ENCODE data around the gene FDXR. TPM values are rescaled to one million over a fixed set of nuclear protein-coding genes. Genes with fewer than 3 reads are reported as not detected.
A peak's percentile ranks its signal among the peaks of the same experiment; 100 is the strongest.
"Not testable (repeated sequence)": the region's sequence is repeated elsewhere in the genome, so short reads cannot be mapped to it uniquely, and the experiment has no call there.

FDXR gene
- 8.9 TPM for total RNA-seq

- no peak for DNase-seq (ENCODE audit: low read depth in 2 of 3, low spot score in 2 of 3)
Measured at GRCh38 chr17:74872313-74873036, at the start of gene FDXR. Gene FDXR (minus strand): TSS chr17:74872994. CDS start chr17:74872944, 50 bp downstream.

DNA sequence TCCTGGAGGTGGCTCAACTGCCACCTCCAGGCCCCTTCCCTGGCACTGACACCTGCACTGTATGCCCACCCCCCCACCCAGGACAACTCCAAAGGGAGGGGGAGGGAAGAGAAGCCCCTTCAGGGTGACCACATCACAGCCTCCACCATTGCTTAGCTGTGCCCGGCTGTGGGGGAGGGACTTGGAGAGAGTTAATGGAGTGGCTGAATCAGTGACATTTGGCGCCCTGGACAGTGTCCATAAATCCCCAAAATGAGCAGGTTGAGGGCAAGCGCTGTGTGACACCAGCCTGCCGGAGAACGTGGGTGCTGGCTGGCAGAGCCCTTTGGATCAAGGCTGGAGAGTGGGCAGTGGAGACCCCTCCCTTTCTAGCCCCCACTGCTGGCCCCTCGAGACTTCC lies 49.4 kb upstream of the FDXR start:
- no peak for DNase-seq (ENCODE audit: low read depth in 2 of 3, low spot score in 2 of 3)

DNA sequence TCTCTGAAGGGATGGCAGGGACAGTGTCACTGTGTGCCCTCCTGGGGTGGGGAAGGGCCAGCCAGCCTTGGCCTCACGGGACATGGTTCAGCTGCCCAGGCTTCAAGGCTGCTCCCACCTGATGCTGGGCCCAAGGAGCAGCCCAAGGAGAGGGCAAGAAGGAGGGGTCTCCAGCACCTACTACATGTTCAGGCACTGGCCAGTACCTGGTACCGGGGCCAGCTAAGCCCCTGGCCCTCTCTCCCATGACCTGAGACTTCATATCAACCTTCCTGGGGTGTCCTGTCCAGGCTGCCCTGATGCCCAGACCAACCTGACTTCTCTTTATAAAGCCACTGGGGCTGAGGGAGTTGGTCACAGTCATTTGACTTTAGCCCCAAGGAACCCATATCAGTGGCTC lies 49.0 kb upstream of the FDXR start:
- no peak for DNase-seq (ENCODE audit: low read depth in 2 of 3, low spot score in 2 of 3)

DNA sequence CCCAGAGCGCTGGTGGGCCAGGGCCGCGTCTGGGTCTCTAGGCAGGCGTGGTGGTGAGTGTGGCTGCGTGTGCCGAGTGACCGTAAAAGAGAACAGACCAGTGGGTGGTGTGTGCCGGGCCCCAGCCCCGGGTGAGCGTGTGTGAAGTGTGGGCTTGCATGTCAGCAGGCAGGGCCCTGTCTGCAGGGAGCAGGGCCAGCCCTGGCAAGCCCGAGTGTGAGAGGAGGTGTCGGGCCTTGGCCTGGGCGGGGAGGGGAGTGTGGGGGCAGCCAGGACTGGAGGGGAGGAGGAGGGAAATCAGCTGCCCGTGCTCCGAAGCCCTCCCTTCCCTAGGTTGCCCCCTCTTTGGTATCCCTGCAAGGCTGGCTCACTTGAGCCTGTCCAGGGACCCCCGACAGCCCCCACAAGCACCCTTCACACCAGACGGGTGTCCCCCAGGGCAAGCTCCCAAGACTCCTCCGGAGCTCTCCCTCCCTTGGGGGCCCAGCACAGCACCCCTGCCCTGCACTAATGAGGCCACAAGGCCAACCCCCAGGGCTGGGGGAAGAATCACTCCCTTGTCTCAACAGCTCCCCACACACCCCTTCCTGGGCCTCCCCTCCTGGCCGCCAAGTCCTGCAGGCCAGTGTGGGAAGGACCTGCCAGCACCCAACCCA lies 48.4 kb upstream of the FDXR start:
- no peak for DNase-seq (ENCODE audit: low read depth in 2 of 3, low spot score in 2 of 3)

- no peak for DNase-seq (ENCODE audit: low read depth in 2 of 3, low spot score in 2 of 3)
Measured at GRCh38 chr17:74920642-74921025, 47.8 kb upstream of the FDXR start.

- DNase-seq (ENCODE audit: low read depth in 2 of 3, low spot score in 2 of 3): no peak
Measured at GRCh38 chr17:74920306-74920620, 47.5 kb upstream of the FDXR start.

GRCh38 chr17:74919440-74920305 lies 46.9 kb upstream of the FDXR start:
- DNase-seq (ENCODE audit: low read depth in 2 of 3, low spot score in 2 of 3): peak in 1 of 3 donors; percentile 39

DNA sequence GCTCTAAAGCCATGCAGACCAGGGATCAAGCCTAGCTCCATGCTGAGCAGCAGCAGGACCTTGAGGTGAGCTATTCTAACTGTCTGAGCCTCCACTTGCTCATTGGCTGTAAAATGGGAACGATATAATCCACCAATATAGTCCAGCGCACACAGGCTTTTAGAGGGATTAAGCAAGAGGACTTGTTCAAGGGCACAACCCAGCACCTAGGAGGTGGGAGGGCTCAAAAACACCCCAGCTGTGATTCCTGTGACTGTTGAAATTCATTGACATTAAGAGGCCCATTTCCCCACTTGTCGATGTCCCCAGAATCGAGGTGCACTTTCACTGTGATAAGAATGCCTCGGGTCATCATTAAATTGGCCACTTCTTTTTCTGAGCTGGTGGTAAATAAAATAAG lies 46.1 kb upstream of the FDXR start:
- DNase-seq (ENCODE audit: low read depth in 2 of 3, low spot score in 2 of 3): no peak

DNA sequence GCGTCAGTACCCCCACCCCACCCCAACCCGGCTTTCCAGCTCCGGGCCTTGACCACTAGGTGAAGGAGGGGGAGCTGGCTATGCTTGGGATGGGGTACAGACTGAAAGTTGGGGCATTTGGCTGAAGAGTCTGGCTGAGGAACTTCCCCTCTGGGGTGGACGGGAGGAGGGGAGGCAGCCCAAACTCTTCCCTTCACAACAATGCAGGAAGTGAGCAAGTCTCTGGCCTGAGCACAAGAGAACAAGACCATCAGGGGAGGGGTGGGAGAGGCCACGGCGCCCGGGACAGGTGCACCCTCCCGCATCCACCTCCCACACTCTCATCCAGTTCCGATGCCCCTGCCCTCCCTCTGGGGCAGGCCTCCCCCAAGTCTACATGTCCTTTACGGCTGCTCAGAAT lies 44.6 kb upstream of the FDXR start:
- DNase-seq (ENCODE audit: low read depth in 2 of 3, low spot score in 2 of 3): peak in 1 of 3 donors; percentile 56

- DNase-seq (ENCODE audit: low read depth in 2 of 3, low spot score in 2 of 3): no peak
Measured at GRCh38 chr17:74916851-74917199, 44.0 kb upstream of the FDXR start.

GRCh38 chr17:74916136-74916850 lies 43.5 kb upstream of the FDXR start:
- no peak for DNase-seq (ENCODE audit: low read depth in 2 of 3, low spot score in 2 of 3)

DNA sequence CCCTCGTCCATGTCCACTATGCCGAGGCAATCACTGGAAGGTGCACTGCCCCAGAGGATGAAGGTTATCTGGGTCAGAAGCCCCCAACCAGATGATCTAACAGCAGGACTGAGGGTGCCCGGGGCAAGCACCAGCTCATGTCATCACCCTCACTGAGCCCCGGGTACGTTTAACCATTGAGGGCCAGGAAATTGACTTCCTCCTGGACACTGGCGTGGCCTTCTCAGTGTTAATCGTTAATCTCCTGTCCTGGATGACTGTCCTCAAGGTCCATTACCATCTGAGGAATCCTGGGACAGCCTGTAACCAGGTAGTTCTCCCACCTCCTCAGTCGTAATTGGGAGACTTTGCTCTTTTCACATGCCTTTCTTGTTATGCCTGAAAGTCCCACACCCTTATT lies 38.6 kb upstream of the FDXR start:
- not testable (repeated sequence) for DNase-seq (ENCODE audit: low read depth in 2 of 3, low spot score in 2 of 3)

DNA sequence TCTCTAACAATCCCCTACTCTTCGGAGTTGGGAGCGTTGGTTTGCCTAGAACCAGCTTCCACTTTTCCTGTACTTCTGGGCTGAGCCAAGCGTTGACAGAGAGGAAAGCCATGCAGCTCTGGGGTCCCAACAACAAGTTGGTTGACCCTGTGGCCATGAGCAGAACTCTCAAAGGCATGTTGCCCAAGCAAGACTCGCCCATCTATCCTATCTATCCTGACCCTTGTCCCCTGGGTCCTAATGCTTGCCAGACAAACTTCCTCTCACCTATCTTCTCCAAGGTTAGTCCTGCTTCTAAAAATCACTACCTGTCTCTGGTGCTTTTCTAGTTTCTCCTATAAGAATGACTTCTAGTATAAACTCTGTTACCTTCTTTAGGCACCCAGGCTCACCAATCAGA lies 36.3 kb upstream of the FDXR start:
- not testable (repeated sequence) for DNase-seq (ENCODE audit: low read depth in 2 of 3, low spot score in 2 of 3)

- DNase-seq (ENCODE audit: low read depth in 2 of 3, low spot score in 2 of 3): no peak
Measured at GRCh38 chr17:74907012-74907411, 34.2 kb upstream of the FDXR start.

DNA sequence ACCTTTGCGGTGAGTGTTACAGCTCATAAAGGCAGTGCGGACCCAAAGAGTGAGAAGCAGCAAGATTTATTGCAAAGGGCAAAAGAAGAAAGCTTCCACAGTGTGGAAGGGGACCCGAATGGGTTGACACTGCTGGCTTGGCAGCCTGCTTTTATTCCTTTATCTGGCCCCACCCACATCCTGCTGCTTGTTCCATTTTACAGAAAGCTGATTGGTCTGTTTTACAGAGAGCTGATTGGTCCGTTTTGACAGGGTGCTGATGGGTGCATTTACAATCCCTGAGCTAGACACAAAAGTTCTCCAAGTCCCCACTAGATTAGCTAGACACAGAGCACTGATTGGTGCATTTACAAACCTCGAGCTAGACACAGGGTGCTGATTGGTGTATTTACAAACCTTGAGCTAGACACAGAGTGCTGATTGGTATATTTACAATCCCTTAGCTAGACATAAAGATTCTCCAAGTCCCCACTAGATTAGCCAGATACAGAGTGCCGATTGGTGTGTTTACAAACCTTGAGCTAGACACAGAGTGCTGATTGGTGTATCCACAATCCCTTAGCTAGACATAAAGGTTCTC lies 33.5 kb upstream of the FDXR start:
- DNase-seq (ENCODE audit: low read depth in 2 of 3, low spot score in 2 of 3): not testable (repeated sequence)

GRCh38 chr17:74904687-74905409 lies 32.1 kb upstream of the FDXR start:
- DNase-seq (ENCODE audit: low read depth in 2 of 3, low spot score in 2 of 3): no peak

DNA sequence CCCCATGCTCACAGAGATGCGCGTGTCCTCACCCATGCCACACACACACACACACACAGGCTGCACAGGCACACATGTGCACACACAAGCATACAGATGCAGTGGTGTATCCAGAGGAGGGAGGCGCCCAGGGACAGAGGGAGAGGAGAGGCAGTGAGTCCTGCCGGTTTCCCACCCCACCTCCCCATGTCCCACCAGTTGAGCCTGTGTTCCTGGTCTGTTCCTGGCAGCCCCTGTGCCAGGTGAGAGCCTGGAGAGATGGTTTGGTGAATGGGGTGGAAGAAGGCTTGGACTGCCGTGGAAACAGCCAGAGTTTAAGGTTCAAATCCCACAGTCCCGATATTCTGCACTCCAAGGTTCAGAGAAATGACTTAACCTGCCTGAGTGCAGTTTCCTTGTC lies 30.9 kb upstream of the FDXR start:
- DNase-seq (ENCODE audit: low read depth in 2 of 3, low spot score in 2 of 3): no peak

GRCh38 chr17:74903034-74903433 lies 30.2 kb upstream of the FDXR start:
- DNase-seq (ENCODE audit: low read depth in 2 of 3, low spot score in 2 of 3): no peak

GRCh38 chr17:74901353-74902135 lies 28.8 kb upstream of the FDXR start:
- peak in 1 of 3 donors; percentile 39 for DNase-seq (ENCODE audit: low read depth in 2 of 3, low spot score in 2 of 3)

Data from hematopoietic multipotent progenitor cell (in vitro differentiated cells).